Esophagus squamous epithelium (tissue), 4 donors: ENCODE results near the gene LY6G6D.

ENCODE experiments used
- CTCF ChIP-seq, 6 experiments: fragments of 450-650 bp in 4 of 6; fragments of 200-600 bp in 2 of 6; sonication (generic) in 2 of 6; IDR thresholded peaks; one replicate each; pipeline ENCODE4 v1.5.1; 2016 to 2019; ENCODE audit warnings: antibody characterized with exemption in 6 of 6, mild to moderate bottlenecking in 4 of 6, moderate library complexity in 4 of 6
- POLR2A ChIP-seq, 4 donors: fragments of 450-650 bp; IDR thresholded peaks; one replicate each; pipeline ENCODE4 v1.6.1; 2017; ENCODE audit warnings: antibody characterized with exemption in 4 of 4, mild to moderate bottlenecking in 4 of 4, moderate library complexity in 3 of 4

GRCh38 chr6:31683591-31683990, 31.6 kb upstream of the LY6G6D start:
- TF ChIP-seq CTCF (IDR thresholded peaks at IDR 0.05), result no peak
- TF ChIP-seq POLR2A (IDR thresholded peaks at IDR 0.05), result no peak
